Esophagus muscularis mucosa (tissue), 3 donors: ENCODE measurements around the gene SSTR5.

Experiments
- POLR2A ChIP-seq: fragments of 450-650 bp; IDR thresholded peaks from one replicate; pipeline ENCODE4 v1.6.1; 2017; ENCODE audit warnings: antibody characterized with exemption, moderate library complexity, mild to moderate bottlenecking, low read depth
- POLR2AphosphoS5 ChIP-seq, 2 donors: sonication (generic); formaldehyde crosslinking; IDR thresholded peaks; one replicate each; pipeline ENCODE4 v1.6.1; 2017; ENCODE audit warnings: antibody characterized with exemption in 2 of 2
- TF ChIP-seq, protein P1 (sequence below), 3 experiments: fragments of 200-600 bp in 2 of 3; fragments of 450-650 bp in 1 of 3; sonication (generic) in 2 of 3; IDR thresholded peaks; one replicate each; pipeline ENCODE4 v1.5.1; 2017 to 2019; ENCODE audit warnings: antibody characterized with exemption in 3 of 3, mild to moderate bottlenecking in 2 of 3, moderate library complexity in 1 of 3

- TF ChIP-seq, protein P1, sequence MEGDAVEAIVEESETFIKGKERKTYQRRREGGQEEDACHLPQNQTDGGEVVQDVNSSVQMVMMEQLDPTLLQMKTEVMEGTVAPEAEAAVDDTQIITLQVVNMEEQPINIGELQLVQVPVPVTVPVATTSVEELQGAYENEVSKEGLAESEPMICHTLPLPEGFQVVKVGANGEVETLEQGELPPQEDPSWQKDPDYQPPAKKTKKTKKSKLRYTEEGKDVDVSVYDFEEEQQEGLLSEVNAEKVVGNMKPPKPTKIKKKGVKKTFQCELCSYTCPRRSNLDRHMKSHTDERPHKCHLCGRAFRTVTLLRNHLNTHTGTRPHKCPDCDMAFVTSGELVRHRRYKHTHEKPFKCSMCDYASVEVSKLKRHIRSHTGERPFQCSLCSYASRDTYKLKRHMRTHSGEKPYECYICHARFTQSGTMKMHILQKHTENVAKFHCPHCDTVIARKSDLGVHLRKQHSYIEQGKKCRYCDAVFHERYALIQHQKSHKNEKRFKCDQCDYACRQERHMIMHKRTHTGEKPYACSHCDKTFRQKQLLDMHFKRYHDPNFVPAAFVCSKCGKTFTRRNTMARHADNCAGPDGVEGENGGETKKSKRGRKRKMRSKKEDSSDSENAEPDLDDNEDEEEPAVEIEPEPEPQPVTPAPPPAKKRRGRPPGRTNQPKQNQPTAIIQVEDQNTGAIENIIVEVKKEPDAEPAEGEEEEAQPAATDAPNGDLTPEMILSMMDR (IDR thresholded peaks at IDR 0.05) = no peak
- no peak for TF ChIP-seq POLR2AphosphoS5 (IDR thresholded peaks at IDR 0.05)
- TF ChIP-seq POLR2A = no peak
Measured at GRCh38 chr16:1045993-1046911, 26.3 kb upstream of the SSTR5 start.
